HEK293 (cell line): Measurements from ENCODE around the gene HOXD12.

Experiments
- CTCF ChIA-PET: fragments of 350-600 bp; formaldehyde crosslinking; extraction: SDS; loops from one replicate; lab custom pipeline; 2021; ENCODE audit warnings: antibody characterized with exemption; lab: Yijun Ruan, JAX
- POLR2A ChIA-PET: fragments of 300-600 bp; formaldehyde crosslinking; extraction: SDS; loops from one replicate; lab custom pipeline; 2020; ENCODE audit warnings: antibody characterized with exemption, inconsistent platforms; lab: Yijun Ruan, JAX
- H3K27ac ChIP-seq: fragments of 200-500 bp; sonication (Bioruptor generic); 2 replicates; pipeline ENCODE4 v1.5.1; 2014; ENCODE audit warnings: low read depth, low read length, control low read depth, inconsistent platforms; ENCODE audit errors: extremely low read depth
- H3K36me3 ChIP-seq, 2 experiments: fragments of 200-500 bp in 1 of 2; sonication (Bioruptor generic) in 1 of 2; 1 replicate in 1 of 2; 2 replicates in 1 of 2; pipeline ENCODE4 v1.5.1; 2014 to 2017; ENCODE audit warnings: inconsistent platforms in 2 of 2, low read length in 2 of 2; ENCODE audit not compliant: control insufficient read depth in 2 of 2, insufficient read depth in 1 of 2
- H3K4me1 ChIP-seq: fragments of 200-500 bp; sonication (Bioruptor generic); 2 replicates; pipeline ENCODE4 v1.5.1; 2014; ENCODE audit warnings: mild to moderate bottlenecking, low read length, inconsistent platforms; ENCODE audit not compliant: control insufficient read depth, insufficient read depth
- H3K4me3 ChIP-seq: 2 replicates; pipeline ENCODE4 v1.5.1; 2011; ENCODE audit warnings: low read depth, mild to moderate bottlenecking, control low read depth, low read length, moderate library complexity
- H3K9me3 ChIP-seq: fragments of 200-500 bp; sonication (Bioruptor generic); 2 replicates; pipeline ENCODE4 v1.5.1; 2014; ENCODE audit warnings: low read depth, low read length, inconsistent platforms; ENCODE audit not compliant: control insufficient read depth, insufficient read depth
- HIC1 ChIP-seq: fragments of 450-650 bp; formaldehyde crosslinking; IDR thresholded peaks from 2 replicates; pipeline ENCODE4 v1.5.1; 2016; ENCODE audit warnings: missing biosample characterization, missing genetic modification characterization
- KLF9 ChIP-seq: fragments of 450-650 bp; formaldehyde crosslinking; IDR thresholded peaks from 2 replicates; pipeline ENCODE4 v1.5.1; 2016; ENCODE audit warnings: missing biosample characterization, missing genetic modification characterization, low read depth
- PRDM1 ChIP-seq: fragments of 450-650 bp; formaldehyde crosslinking; IDR thresholded peaks from 2 replicates; pipeline ENCODE4; 2016; ENCODE audit warnings: missing biosample characterization, missing genetic modification characterization
- PRDM10 ChIP-seq: fragments of 450-650 bp; formaldehyde crosslinking; IDR thresholded peaks from 2 replicates; pipeline ENCODE4 v1.5.1; 2016; ENCODE audit warnings: missing biosample characterization, missing genetic modification characterization
- ZBTB8A ChIP-seq: fragments of 450-650 bp; formaldehyde crosslinking; IDR thresholded peaks from 2 replicates; pipeline ENCODE4 v1.5.1; 2016; ENCODE audit warnings: missing biosample characterization, missing genetic modification characterization
- ZIC2 ChIP-seq: fragments of 450-650 bp; formaldehyde crosslinking; IDR thresholded peaks from 2 replicates; pipeline ENCODE4 v1.5.1; 2016; ENCODE audit warnings: missing biosample characterization, missing genetic modification characterization
- ZNF426 ChIP-seq: fragments of 450-650 bp; formaldehyde crosslinking; IDR thresholded peaks from 2 replicates; pipeline ENCODE4 v1.5.1; 2017; ENCODE audit warnings: missing biosample characterization, missing genetic modification characterization, mild to moderate bottlenecking, inconsistent platforms, moderate library complexity
- ZNF449 ChIP-seq: fragments of 450-650 bp; formaldehyde crosslinking; IDR thresholded peaks from 2 replicates; pipeline ENCODE4 v1.5.1; 2017; ENCODE audit warnings: missing biosample characterization, mild to moderate bottlenecking, missing genetic modification characterization, moderate library complexity
- ZNF548 ChIP-seq: fragments of 450-650 bp; formaldehyde crosslinking; IDR thresholded peaks from 2 replicates; pipeline ENCODE4 v1.5.1; 2016; ENCODE audit warnings: missing biosample characterization, missing genetic modification characterization
- ZNF837 ChIP-seq: fragments of 450-650 bp; formaldehyde crosslinking; IDR thresholded peaks from 2 replicates; pipeline ENCODE4 v1.5.1; 2016; ENCODE audit warnings: missing biosample characterization, missing genetic modification characterization
- ZNF843 ChIP-seq: fragments of 450-650 bp; formaldehyde crosslinking; IDR thresholded peaks from 2 replicates; pipeline ENCODE4 v1.5.1; 2016; ENCODE audit warnings: missing biosample characterization, missing genetic modification characterization
- TF ChIP-seq, protein P1 (sequence below): fragments of 450-650 bp; formaldehyde crosslinking; IDR thresholded peaks from 2 replicates; pipeline ENCODE4 v1.5.1; 2016; ENCODE audit warnings: missing biosample characterization, missing genetic modification characterization
- TF ChIP-seq, protein P2 (sequence below): fragments of 450-650 bp; formaldehyde crosslinking; IDR thresholded peaks from 2 replicates; pipeline ENCODE4 v1.5.1; 2016; ENCODE audit warnings: missing biosample characterization, missing genetic modification characterization
- TF ChIP-seq, protein P3 (sequence below): fragments of 450-650 bp; IDR thresholded peaks from 2 replicates; pipeline ENCODE4 v1.5.1; 2018; ENCODE audit warnings: missing biosample characterization, missing genetic modification characterization

HOXD12 gene

GRCh38 chr2:176090862-176091261 lies 8.7 kb upstream of the HOXD12 start (continued):
- TF ChIP-seq, protein P1, sequence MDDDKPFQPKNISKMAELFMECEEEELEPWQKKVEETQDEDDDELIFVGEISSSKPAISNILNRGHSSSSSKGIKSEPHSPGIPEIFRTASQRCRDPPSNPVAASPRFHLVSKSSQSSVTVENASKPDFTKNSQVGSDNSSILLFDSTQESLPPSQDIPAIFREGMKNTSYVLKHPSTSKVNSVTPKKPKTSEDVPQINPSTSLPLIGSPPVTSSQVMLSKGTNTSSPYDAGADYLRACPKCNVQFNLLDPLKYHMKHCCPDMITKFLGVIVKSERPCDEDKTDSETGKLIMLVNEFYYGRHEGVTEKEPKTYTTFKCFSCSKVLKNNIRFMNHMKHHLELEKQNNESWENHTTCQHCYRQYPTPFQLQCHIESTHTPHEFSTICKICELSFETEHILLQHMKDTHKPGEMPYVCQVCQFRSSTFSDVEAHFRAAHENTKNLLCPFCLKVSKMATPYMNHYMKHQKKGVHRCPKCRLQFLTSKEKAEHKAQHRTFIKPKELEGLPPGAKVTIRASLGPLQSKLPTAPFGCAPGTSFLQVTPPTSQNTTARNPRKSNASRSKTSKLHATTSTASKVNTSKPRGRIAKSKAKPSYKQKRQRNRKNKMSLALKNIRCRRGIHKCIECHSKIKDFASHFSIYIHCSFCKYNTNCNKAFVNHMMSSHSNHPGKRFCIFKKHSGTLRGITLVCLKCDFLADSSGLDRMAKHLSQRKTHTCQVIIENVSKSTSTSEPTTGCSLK (tag by site-specific recombination), result no peak
- no peak for TF ChIP-seq HIC1 (tag by site-specific recombination)
- TF ChIP-seq PRDM1 (tag by site-specific recombination), result peak; percentile 84; the same call in 1 of the 2 replicates

GRCh38 chr2:176091329-176092258 lies 8.0 kb upstream of the HOXD12 start:
- POLR2A ChIA-PET, result interaction anchor here (6.7 kb wide), 1 partner anchor 14 kb away, joined by 75 read pairs; the partner anchor contains the start of gene HOXD11
- no peak overlapping the region for H3K27ac ChIP-seq
- H3K36me3 ChIP-seq, result peaks cover 0 to 16% of the 10 kb centered on the region in 2 experiments; a peak in 1 of 3 replicates
- CTCF ChIA-PET, result interaction anchor here (0.5 to 1.9 kb wide), 8 partner anchors 11 to 1494 kb away, joined by 3 to 9 read pairs (median 3); no protein-coding TSS in a partner anchor
- TF ChIP-seq, protein P2, sequence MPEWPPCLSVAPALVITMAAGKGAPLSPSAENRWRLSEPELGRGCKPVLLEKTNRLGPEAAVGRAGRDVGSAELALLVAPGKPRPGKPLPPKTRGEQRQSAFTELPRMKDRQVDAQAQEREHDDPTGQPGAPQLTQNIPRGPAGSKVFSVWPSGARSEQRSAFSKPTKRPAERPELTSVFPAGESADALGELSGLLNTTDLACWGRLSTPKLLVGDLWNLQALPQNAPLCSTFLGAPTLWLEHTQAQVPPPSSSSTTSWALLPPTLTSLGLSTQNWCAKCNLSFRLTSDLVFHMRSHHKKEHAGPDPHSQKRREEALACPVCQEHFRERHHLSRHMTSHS, result no peak
- TF ChIP-seq ZBTB8A, result 0 out of 2 replicates have a peak, but pooled peaks have one; percentile 13
- H3K9me3 ChIP-seq, result no peaks in the 10 kb centered on the region
- H3K4me1 ChIP-seq, result no peaks in the 10 kb centered on the region
- H3K4me3 ChIP-seq, result no peak overlapping the region

DNA sequence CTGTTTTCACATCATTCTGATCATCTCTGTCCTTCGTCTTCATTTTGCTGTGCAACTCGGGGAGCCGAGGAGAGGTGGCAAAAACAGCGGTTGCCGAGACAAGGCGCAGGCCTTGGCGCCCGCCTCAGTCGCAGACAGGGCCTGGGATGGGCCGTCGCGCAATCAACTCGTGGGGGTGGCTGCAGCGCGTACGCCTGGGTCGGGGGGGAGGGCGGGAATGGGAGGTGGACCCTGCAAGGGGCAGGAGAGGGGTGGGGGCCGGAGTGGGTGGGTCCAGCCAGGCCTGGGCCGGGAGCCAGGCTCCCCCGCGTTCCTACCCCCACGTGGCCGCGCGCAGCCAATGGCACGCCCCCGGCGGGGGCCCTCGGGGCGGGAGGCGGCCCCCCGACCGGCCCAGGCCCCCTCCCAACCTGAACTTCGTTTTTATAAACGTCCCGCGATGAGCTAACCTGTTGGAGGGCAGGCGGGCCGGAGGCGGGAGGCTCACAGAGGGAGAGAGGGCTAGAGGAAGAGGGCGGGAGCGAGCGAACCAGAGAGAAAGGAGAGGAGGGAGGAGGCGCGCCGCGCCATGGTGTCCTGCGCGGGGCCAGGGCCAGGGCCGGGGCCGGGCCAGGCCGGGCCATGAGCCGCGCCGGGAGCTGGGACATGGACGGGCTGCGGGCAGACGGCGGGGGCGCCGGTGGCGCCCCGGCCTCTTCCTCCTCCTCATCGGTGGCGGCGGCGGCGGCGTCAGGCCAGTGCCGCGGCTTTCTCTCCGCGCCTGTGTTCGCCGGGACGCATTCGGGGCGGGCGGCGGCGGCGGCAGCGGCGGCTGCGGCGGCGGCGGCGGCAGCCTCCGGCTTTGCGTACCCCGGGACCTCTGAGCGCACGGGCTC lies 7.1 kb upstream of the HOXD12 start, which contains the start of gene HOXD13:
HOXD13 (plus strand) TSS at position 452 of the 875 bp plus-strand sequence; CDS start at position 622, 170 bp downstream.
- peak within 1 kb of the TSS; percentile 55 for H3K4me3 ChIP-seq
- ChIA-PET CTCF (interaction anchor here (0.6 to 1.9 kb wide), 5 partner anchors 12 to 561 kb away, joined by 3 to 9 read pairs (median 3); no protein-coding TSS in a partner anchor), POLR2A (interaction anchor here (0.5 to 6.7 kb wide), 2 partner anchors 13 to 925 kb away, joined by 3 to 75 read pairs; partner anchors contain the start of gene HOXD11)
- TF ChIP-seq ZNF449 (tag by site-specific recombination) (no peak), PRDM10 (tag by site-specific recombination) (peak; percentile 24; the same call in 1 of the 2 replicates), ZNF548 (no peak), ZIC2 (tag by site-specific recombination) (peak; percentile 66), KLF9 (tag by site-specific recombination) (0 out of 2 replicates have a peak, but pooled peaks have one; percentile 19), ZNF843 (tag by site-specific recombination) (no peak), ZNF426 (tag by site-specific recombination) (no peak), ZNF837 (no peak)
- TF ChIP-seq, protein P3, sequence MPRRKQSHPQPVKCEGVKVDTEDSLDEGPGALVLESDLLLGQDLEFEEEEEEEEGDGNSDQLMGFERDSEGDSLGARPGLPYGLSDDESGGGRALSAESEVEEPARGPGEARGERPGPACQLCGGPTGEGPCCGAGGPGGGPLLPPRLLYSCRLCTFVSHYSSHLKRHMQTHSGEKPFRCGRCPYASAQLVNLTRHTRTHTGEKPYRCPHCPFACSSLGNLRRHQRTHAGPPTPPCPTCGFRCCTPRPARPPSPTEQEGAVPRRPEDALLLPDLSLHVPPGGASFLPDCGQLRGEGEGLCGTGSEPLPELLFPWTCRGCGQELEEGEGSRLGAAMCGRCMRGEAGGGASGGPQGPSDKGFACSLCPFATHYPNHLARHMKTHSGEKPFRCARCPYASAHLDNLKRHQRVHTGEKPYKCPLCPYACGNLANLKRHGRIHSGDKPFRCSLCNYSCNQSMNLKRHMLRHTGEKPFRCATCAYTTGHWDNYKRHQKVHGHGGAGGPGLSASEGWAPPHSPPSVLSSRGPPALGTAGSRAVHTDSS (tag by site-specific recombination), result peak; percentile 61; the same call in 1 of the 2 replicates

More for the DNA sequence above, 7.1 kb upstream of the HOXD12 start, which contains the start of gene HOXD13:
- H3K27ac ChIP-seq, result peak within 1 kb of the TSS; percentile 84
- H3K4me1 ChIP-seq, result peaks cover 6% of the 10 kb centered on the region
- H3K9me3 ChIP-seq, result no peaks in the 10 kb centered on the region
- peaks cover 0 to 16% of the 10 kb centered on the region in 2 experiments; a peak in 1 of 3 replicates for H3K36me3 ChIP-seq
